ENCODE results near the gene VPS13D. TPM values are rescaled to one million over a fixed set of nuclear protein-coding genes. Genes with fewer than 3 reads are reported as not detected.
"Not testable (repeated sequence)": the region's sequence is repeated elsewhere in the genome, so short reads cannot be mapped to it uniquely, and the experiment has no call there.

Gene VPS13D
- total and polyA plus RNA-seq, 5 experiments from 2014 or later = 5.3 to 64.9 (median 7.5) TPM

GRCh38 chr1:12529640-12530174 is 299.9 kb downstream of the VPS13D start:
- H3K4me3 Mint-ChIP-seq = no peak overlapping the region
- POLR2A ChIA-PET = no interaction called here
- H3K9me3 Mint-ChIP-seq = no peaks in the 10 kb centered on the region
- peak overlapping the region in 3 of 10 donors; percentile 1 to 73 (median 22) for H3K27ac Mint-ChIP-seq
- no peaks in the 10 kb centered on the region for H3K36me3 Mint-ChIP-seq
- DNase-seq (no peak), ATAC-seq (no peak)
- H3K27me3 Mint-ChIP-seq = no peaks in the 10 kb centered on the region
- peaks cover 5 to 17% (median 8%) of the 10 kb centered on the region in 4 donors for H3K4me1 Mint-ChIP-seq

GRCh38 chr1:12530462-12531178 is 300.8 kb downstream of the VPS13D start:
- Mint-ChIP-seq H3K36me3 (peaks cover 0 to 7% (median 5%) of the 10 kb centered on the region in 3 donors), H3K4me1 (peaks cover 5 to 10% (median 6%) of the 10 kb centered on the region in 4 donors), H3K4me3 (no peak overlapping the region), H3K9me3 (peaks cover 0 to 5% (median 3%) of the 10 kb centered on the region in 9 donors), H3K27me3 (no peaks in the 10 kb centered on the region), H3K27ac (peak overlapping the region in 1 of 10 donors; percentile 68)
- DNase-seq = no peak
- no peak for ATAC-seq
- POLR2A ChIA-PET = no interaction called here

GRCh38 chr1:12531179-12531499 is 301.3 kb downstream of the VPS13D start:
- Mint-ChIP-seq H3K27me3 (no peaks in the 10 kb centered on the region), H3K9me3 (peaks cover 2 to 8% (median 6%) of the 10 kb centered on the region in 9 donors), H3K27ac (peak overlapping the region in 1 of 10 donors; percentile 68), H3K4me1 (peaks cover 5 to 8% (median 6%) of the 10 kb centered on the region in 4 donors), H3K4me3 (no peak overlapping the region), H3K36me3 (peaks cover 3 to 11% (median 10%) of the 10 kb centered on the region in 3 donors)
- POLR2A ChIA-PET = no interaction called here
- ATAC-seq (no peak), DNase-seq (no peak)

- ATAC-seq = no peak
- H3K36me3 Mint-ChIP-seq = peaks cover 10 to 26% (median 24%) of the 10 kb centered on the region in 3 donors
- POLR2A ChIA-PET = no interaction called here
- peak overlapping the region in 2 of 10 donors; percentile 13 to 36 for H3K27ac Mint-ChIP-seq
- no peak overlapping the region for H3K4me3 Mint-ChIP-seq
- H3K27me3 Mint-ChIP-seq = no peaks in the 10 kb centered on the region
- DNase-seq = no peak
- peaks cover 5 to 8% (median 6%) of the 10 kb centered on the region in 4 donors for H3K4me1 Mint-ChIP-seq
- H3K9me3 Mint-ChIP-seq = peaks cover 8 to 23% (median 14%) of the 10 kb centered on the region in 9 donors
Measured at GRCh38 chr1:12532405-12533315, 302.8 kb downstream of the VPS13D start.

GRCh38 chr1:12536023-12536639 is 306.3 kb downstream of the VPS13D start:
- POLR2A ChIA-PET = no interaction called here
- H3K4me1 Mint-ChIP-seq = peaks cover 0 to 2% (median under 1%) of the 10 kb centered on the region in 4 donors
- no peak for DNase-seq
- peak overlapping the region in 1 of 10 donors; percentile 51 for H3K27ac Mint-ChIP-seq
- ATAC-seq = no peak
- no peaks in the 10 kb centered on the region for H3K27me3 Mint-ChIP-seq
- H3K9me3 Mint-ChIP-seq = peaks cover 8 to 24% (median 14%) of the 10 kb centered on the region in 9 donors
- H3K36me3 Mint-ChIP-seq = peaks cover 10 to 29% (median 25%) of the 10 kb centered on the region in 3 donors
- H3K4me3 Mint-ChIP-seq = no peak overlapping the region

DNA sequence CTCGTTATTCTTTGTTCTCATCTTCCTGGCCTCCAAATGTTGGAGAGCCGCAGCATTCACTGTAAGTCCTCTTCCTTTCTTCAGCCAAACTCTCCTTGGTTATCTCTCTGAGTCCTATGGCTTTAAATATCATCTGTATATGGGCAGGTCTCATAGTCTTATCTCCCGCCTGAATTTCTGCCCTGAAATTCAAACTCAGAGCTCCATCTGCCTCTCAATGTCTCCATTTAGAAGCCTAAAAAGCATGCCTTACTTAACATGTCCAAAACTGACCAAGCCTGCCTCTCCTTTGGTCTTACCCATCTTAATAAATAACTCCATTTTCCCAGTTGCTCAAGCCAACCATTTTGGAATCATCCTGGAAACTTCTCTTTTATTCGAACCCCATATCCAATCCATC is 307.5 kb downstream of the VPS13D start:
- H3K27me3 Mint-ChIP-seq = no peaks in the 10 kb centered on the region
- DNase-seq (no peak), ATAC-seq (no peak)
- POLR2A ChIA-PET = no interaction called here
- peaks cover 8 to 24% (median 14%) of the 10 kb centered on the region in 9 donors for H3K9me3 Mint-ChIP-seq
- peaks cover 10 to 29% (median 25%) of the 10 kb centered on the region in 3 donors for H3K36me3 Mint-ChIP-seq
- no peak overlapping the region for H3K4me3 Mint-ChIP-seq
- peaks cover 0 to 4% (median 0%) of the 10 kb centered on the region in 4 donors for H3K4me1 Mint-ChIP-seq
- no peak overlapping the region for H3K27ac Mint-ChIP-seq

DNA sequence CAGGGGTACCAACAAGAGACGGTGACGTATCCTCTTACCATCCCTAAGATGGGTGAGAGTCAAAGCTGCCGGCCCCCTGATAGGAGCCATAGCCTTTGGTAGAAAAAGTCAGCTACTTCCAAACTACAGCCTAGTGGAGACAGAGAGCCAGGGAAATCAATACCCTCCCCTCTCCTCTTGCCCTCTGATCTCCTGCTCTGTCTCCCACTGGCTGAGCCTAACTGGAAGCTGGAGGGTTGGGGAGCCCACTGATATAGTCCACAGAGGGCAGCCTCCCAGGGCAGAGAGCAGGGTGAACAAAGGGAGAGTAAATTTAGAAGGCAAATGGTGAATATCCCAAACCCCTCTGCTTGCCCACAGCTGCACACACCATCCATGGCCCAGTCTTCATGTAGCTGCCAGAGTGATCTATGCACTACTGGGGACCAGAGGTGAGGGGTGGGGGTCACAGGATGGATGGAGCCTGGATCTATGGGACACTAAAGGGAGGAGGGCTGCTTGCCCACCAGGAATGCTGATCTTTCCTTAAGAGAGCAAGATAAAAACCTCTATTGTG is 308.2 kb downstream of the VPS13D start:
- Mint-ChIP-seq H3K36me3 (peaks cover 10 to 29% (median 25%) of the 10 kb centered on the region in 3 donors), H3K4me3 (no peak overlapping the region), H3K4me1 (peaks cover 0 to 5% (median 0%) of the 10 kb centered on the region in 4 donors), H3K27ac (no peak overlapping the region), H3K9me3 (peaks cover 8 to 24% (median 14%) of the 10 kb centered on the region in 9 donors), H3K27me3 (no peaks in the 10 kb centered on the region)
- ATAC-seq (no peak), DNase-seq (no peak)
- POLR2A ChIA-PET = interaction anchor here (0.6 kb wide), 1 partner anchor 79 kb away, joined by 3 read pairs; no protein-coding TSS in a partner anchor

DNA sequence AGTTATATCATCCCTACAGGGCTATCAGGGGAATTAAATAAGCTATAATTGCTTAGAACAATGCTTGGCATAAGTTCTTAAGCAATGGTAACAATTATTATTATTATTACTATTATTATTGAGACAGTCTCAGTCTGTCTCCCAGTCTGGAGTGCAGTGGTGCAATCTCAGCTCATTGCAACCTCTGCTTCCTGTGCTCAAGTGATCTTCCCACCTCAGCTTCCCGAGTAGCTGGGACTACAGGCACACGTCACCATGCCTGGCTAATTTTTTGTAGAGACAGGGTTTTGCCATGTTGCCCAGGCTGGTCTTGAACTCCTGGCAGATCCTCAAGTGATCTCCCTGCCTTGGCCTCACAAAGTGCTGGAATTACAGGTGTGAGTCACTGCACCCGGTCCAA is 308.7 kb downstream of the VPS13D start:
- H3K4me3 Mint-ChIP-seq, H3K27ac Mint-ChIP-seq, H3K27me3 Mint-ChIP-seq, H3K4me1 Mint-ChIP-seq, ATAC-seq, DNase-seq, POLR2A ChIA-PET: not testable (repeated sequence)
- H3K9me3 Mint-ChIP-seq = peaks cover 8 to 24% (median 14%) of the 10 kb centered on the region in 9 donors
- H3K36me3 Mint-ChIP-seq = peaks cover 10 to 29% (median 25%) of the 10 kb centered on the region in 3 donors

DNA sequence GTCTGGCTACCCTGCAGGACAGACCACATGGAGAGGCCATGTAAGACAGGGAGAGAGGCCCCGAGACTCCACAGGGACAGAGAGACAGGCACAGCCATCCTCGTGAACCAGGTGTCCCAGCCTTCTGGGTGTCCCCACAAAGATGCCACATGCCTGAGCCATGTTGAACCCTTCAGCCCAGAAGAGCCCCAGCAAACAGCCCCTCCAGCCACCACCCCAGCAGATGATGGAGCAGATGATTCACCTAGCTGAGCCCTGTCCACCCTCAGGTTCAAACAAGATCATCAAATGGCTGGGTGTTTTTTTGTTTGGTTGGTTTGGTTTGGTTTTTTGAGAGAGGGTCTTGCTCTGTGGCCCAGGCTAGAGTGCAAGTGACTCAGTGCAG is 309.5 kb downstream of the VPS13D start:
- Mint-ChIP-seq H3K4me3 (no peak overlapping the region), H3K9me3 (peaks cover 8 to 24% (median 14%) of the 10 kb centered on the region in 9 donors), H3K36me3 (peaks cover 10 to 29% (median 25%) of the 10 kb centered on the region in 3 donors), H3K27ac (peak overlapping the region in 1 of 10 donors; percentile 38), H3K27me3 (no peaks in the 10 kb centered on the region), H3K4me1 (peaks cover 0 to 5% (median 0%) of the 10 kb centered on the region in 4 donors)
- ATAC-seq (no peak), DNase-seq (no peak)
- POLR2A ChIA-PET = interaction anchor here (1.2 kb wide), 1 partner anchor 29 kb away, joined by 3 read pairs; no protein-coding TSS in a partner anchor

GRCh38 chr1:12539705-12540579 is 310.1 kb downstream of the VPS13D start:
- ATAC-seq (no peak), DNase-seq (no peak)
- Mint-ChIP-seq H3K36me3 (peaks cover 10 to 28% (median 25%) of the 10 kb centered on the region in 3 donors), H3K9me3 (peaks cover 8 to 24% (median 14%) of the 10 kb centered on the region in 9 donors), H3K4me1 (peaks cover 0 to 5% (median under 1%) of the 10 kb centered on the region in 4 donors), H3K27ac (no peak overlapping the region), H3K27me3 (no peaks in the 10 kb centered on the region), H3K4me3 (no peak overlapping the region)
- POLR2A ChIA-PET = interaction anchor here (1.2 kb wide), 1 partner anchor 30 kb away, joined by 3 read pairs; no protein-coding TSS in a partner anchor

GRCh38 chr1:12540580-12541273 is 310.9 kb downstream of the VPS13D start:
- POLR2A ChIA-PET = no interaction called here
- Mint-ChIP-seq H3K27ac (peak overlapping the region in 1 of 10 donors; percentile 18), H3K4me3 (no peak overlapping the region), H3K36me3 (peaks cover 10 to 21% (median 20%) of the 10 kb centered on the region in 3 donors), H3K9me3 (peaks cover 5 to 21% (median 10%) of the 10 kb centered on the region in 9 donors), H3K27me3 (no peaks in the 10 kb centered on the region), H3K4me1 (peaks cover 0 to 5% (median 2%) of the 10 kb centered on the region in 4 donors)
- ATAC-seq = no peak
- no peak for DNase-seq
